GM21619 (cell line): ENCODE measurements around the gene TSHZ2.
"Not testable (repeated sequence)": the region's sequence is repeated elsewhere in the genome, so short reads cannot be mapped to it uniquely, and the experiment has no call there.

ENCODE experiments used
- ATAC-seq: cut with Tn5 transposase; IDR thresholded peaks from one replicate; pipeline ENCODE4 v1.9.1; 2021; ENCODE audit not compliant: unreplicated experiment

Gene TSHZ2

GRCh38 chr20:53488775-53489272, 516.7 kb downstream of the TSHZ2 start:
- ATAC-seq = no peak

- ATAC-seq = no peak
Measured at GRCh38 chr20:53489528-53489927, 517.4 kb downstream of the TSHZ2 start.

GRCh38 chr20:53490620-53491019, 518.5 kb downstream of the TSHZ2 start:
- ATAC-seq = no peak

- no peak for ATAC-seq
Measured at GRCh38 chr20:53491462-53491861, 519.3 kb downstream of the TSHZ2 start.

- no peak for ATAC-seq
Measured at GRCh38 chr20:53492212-53492611, 520.1 kb downstream of the TSHZ2 start.

GRCh38 chr20:53493311-53493857, 521.2 kb downstream of the TSHZ2 start:
- no peak for ATAC-seq

GRCh38 chr20:53494753-53495152, 522.6 kb downstream of the TSHZ2 start:
- no peak for ATAC-seq

GRCh38 chr20:53495398-53496092, 523.4 kb downstream of the TSHZ2 start:
- ATAC-seq = no peak

- no peak for ATAC-seq
Measured at GRCh38 chr20:53497246-53497645, 525.1 kb downstream of the TSHZ2 start.

- no peak for ATAC-seq
Measured at GRCh38 chr20:53498341-53498740, 526.2 kb downstream of the TSHZ2 start.

GRCh38 chr20:53500651-53501050, 528.5 kb downstream of the TSHZ2 start:
- ATAC-seq = no peak

GRCh38 chr20:53502820-53503219, 530.7 kb downstream of the TSHZ2 start:
- no peak for ATAC-seq

GRCh38 chr20:53503517-53503919, 531.4 kb downstream of the TSHZ2 start:
- ATAC-seq = no peak

- not testable (repeated sequence) for ATAC-seq
Measured at GRCh38 chr20:53504106-53504505, 531.9 kb downstream of the TSHZ2 start.

GRCh38 chr20:53510262-53510661, 538.1 kb downstream of the TSHZ2 start:
- no peak for ATAC-seq

- no peak for ATAC-seq
Measured at GRCh38 chr20:53510704-53511103, 538.5 kb downstream of the TSHZ2 start.

GRCh38 chr20:53512076-53512475, 539.9 kb downstream of the TSHZ2 start:
- no peak for ATAC-seq

- ATAC-seq = no peak
Measured at GRCh38 chr20:53513168-53513488, 541.0 kb downstream of the TSHZ2 start.

GRCh38 chr20:53513489-53514298, 541.5 kb downstream of the TSHZ2 start:
- no peak for ATAC-seq

GRCh38 chr20:53515749-53516148, 543.6 kb downstream of the TSHZ2 start:
- ATAC-seq = no peak

GRCh38 chr20:53517146-53517545, 545.0 kb downstream of the TSHZ2 start:
- no peak for ATAC-seq

GRCh38 chr20:53521421-53521820, 549.3 kb downstream of the TSHZ2 start:
- ATAC-seq = not testable (repeated sequence)
